Immature natural killer cell (primary cell): ENCODE measurements around the gene MLPH. TPM values are rescaled to one million over a fixed set of nuclear protein-coding genes. Genes with fewer than 3 reads are reported as not detected.

Source experiments
- DNase-seq, 3 donors: peaks; one replicate each; pipeline ENCODE4 v3.0.0; 2022; ENCODE audit warnings: mixed read lengths in 1 of 3
- H3K27ac Mint-ChIP-seq, 6 donors: one replicate each; pipeline ENCODE4 v1.8.0; 2020; ENCODE audit warnings: mixed read lengths in 6 of 6, mild to moderate bottlenecking in 5 of 6, inconsistent platforms in 4 of 6, moderate library complexity in 3 of 6
- H3K27me3 Mint-ChIP-seq, 3 donors: one replicate each; pipeline ENCODE4 v1.8.0; 2020 to 2021; ENCODE audit warnings: low read depth in 3 of 3, mild to moderate bottlenecking in 3 of 3, mixed read lengths in 3 of 3, moderate library complexity in 3 of 3, inconsistent platforms in 1 of 3
- H3K36me3 Mint-ChIP-seq, 3 donors: one replicate each; pipeline ENCODE4 v1.8.0; 2020; ENCODE audit warnings: mixed read lengths in 3 of 3, inconsistent platforms in 2 of 3, mild to moderate bottlenecking in 2 of 3
- H3K4me1 Mint-ChIP-seq, 2 donors: one replicate each; pipeline ENCODE4 v1.8.0; 2020; ENCODE audit warnings: inconsistent platforms in 2 of 2, mild to moderate bottlenecking in 2 of 2, mixed read lengths in 2 of 2, moderate library complexity in 1 of 2
- H3K4me3 Mint-ChIP-seq, 5 donors: one replicate each; pipeline ENCODE4 v1.8.0; 2020; ENCODE audit warnings: mild to moderate bottlenecking in 5 of 5, mixed read lengths in 5 of 5, inconsistent platforms in 3 of 5, moderate library complexity in 3 of 5
- H3K9me3 Mint-ChIP-seq, 6 donors: one replicate each; pipeline ENCODE4 v1.8.0; 2020; ENCODE audit warnings: mild to moderate bottlenecking in 6 of 6, mixed read lengths in 6 of 6, inconsistent platforms in 4 of 6, moderate library complexity in 3 of 6
- polyA plus RNA-seq, 3 donors: library from polyadenylated mRNA; unstranded; fragments of 300-500 nt; fragmentation: Illumina TruSeq; gene quantifications; one replicate each; pipeline ENCODE4 v1.2.3, GENCODE V29; 2021

The MLPH gene
- polyA plus RNA-seq, 3 donors from 2014 or later = not detected

DNA sequence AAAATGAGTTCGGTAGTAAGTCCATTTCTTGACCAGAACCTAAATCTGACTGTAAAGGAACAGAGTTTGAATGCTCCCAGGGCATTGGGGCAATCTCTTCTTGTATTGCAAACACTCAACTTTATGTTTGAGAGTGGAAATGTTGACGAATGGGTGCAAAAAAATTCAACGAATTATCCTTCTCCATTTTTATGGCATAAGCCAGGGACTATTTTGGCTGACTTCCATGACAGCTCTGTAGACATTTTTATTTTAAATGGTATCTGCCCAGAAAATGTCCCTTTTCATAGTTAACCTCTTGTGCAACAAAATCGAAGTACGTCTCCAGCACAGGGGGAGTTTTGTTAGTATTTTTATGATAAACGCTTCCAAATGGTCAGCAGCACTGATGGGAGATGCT, 3.7 kb downstream of the MLPH start:
- H3K4me3 Mint-ChIP-seq = no peak overlapping the region
- no peak for DNase-seq
- no peaks in the 10 kb centered on the region for H3K4me1 Mint-ChIP-seq
- peaks cover 6 to 19% (median 9%) of the 10 kb centered on the region in 3 donors for H3K27me3 Mint-ChIP-seq
- H3K36me3 Mint-ChIP-seq = no peaks in the 10 kb centered on the region
- H3K9me3 Mint-ChIP-seq = peaks cover 0 to 10% (median 2%) of the 10 kb centered on the region in 6 donors
- no peak overlapping the region for H3K27ac Mint-ChIP-seq

GRCh38 chr2:237491515-237492118, 4.6 kb downstream of the MLPH start:
- peaks cover 0 to 10% (median 2%) of the 10 kb centered on the region in 6 donors for H3K9me3 Mint-ChIP-seq
- peaks cover 7 to 19% (median 7%) of the 10 kb centered on the region in 3 donors for H3K27me3 Mint-ChIP-seq
- no peak overlapping the region for H3K4me3 Mint-ChIP-seq
- H3K27ac Mint-ChIP-seq = no peak overlapping the region
- H3K36me3 Mint-ChIP-seq = no peaks in the 10 kb centered on the region
- no peak for DNase-seq
- H3K4me1 Mint-ChIP-seq = no peaks in the 10 kb centered on the region

GRCh38 chr2:237492137-237492890, 5.3 kb downstream of the MLPH start:
- Mint-ChIP-seq H3K27me3 (peaks cover 7 to 19% (median 7%) of the 10 kb centered on the region in 3 donors), H3K36me3 (no peaks in the 10 kb centered on the region), H3K4me1 (no peaks in the 10 kb centered on the region), H3K9me3 (peaks cover 0 to 10% (median 2%) of the 10 kb centered on the region in 6 donors), H3K4me3 (no peak overlapping the region), H3K27ac (no peak overlapping the region)
- no peak for DNase-seq

DNA sequence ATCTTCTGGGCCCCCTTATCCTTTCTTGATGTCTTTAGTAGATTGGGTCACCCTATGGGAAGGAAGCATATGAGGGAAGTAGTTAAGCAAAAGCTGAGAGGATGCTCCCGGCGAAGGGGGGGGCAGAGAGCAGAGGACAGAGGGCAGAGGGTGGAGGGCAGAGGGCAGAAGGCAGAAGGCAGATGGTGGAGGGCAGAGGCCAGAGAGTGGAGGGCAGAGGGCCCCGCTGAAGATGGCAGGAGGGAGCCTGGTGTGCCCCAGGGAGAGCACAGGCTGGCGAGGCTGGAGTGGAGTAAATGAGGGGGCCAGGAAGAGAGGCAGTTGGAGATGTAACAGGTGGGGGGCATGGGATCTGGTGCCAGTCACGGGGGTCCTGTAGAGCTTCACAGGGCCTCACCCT, 7.0 kb downstream of the MLPH start:
- H3K4me1 Mint-ChIP-seq = no peaks in the 10 kb centered on the region
- H3K27ac Mint-ChIP-seq = no peak overlapping the region
- H3K4me3 Mint-ChIP-seq = no peak overlapping the region
- DNase-seq = no peak
- H3K27me3 Mint-ChIP-seq = peaks cover 4 to 12% (median 9%) of the 10 kb centered on the region in 3 donors
- H3K9me3 Mint-ChIP-seq = peaks cover 0 to 10% (median 2%) of the 10 kb centered on the region in 6 donors
- no peaks in the 10 kb centered on the region for H3K36me3 Mint-ChIP-seq

DNA sequence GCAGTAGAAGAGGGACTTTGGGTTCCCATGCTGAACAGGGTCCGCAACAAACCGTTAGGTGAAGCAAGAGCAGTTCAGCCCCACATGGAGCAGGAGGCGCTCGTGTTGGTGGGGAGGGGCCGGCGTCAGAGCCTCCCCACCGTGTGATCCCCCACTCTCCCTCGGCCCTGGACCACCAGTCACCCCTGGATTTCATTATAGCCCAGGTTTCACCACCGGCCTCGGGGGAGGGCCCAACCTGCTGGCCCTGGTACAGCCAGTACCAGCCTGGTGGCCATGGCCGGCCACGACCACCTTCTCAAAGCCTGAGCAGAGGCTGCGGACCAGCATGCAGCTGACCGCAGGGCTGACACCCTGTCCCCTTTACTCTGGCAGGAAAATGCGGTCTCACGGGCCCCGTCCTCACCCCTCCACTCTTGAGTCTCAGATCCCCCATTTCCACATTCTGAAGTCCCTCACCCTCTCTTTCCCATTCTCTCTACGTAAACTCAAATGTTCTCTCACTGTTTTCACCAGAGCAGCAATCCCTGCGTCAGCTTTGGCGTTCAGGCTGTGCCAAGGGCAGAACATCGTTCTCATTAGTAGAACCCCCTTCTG, 8.6 kb downstream of the MLPH start:
- DNase-seq = no peak
- Mint-ChIP-seq H3K27me3 (peaks cover 4 to 10% (median 10%) of the 10 kb centered on the region in 3 donors), H3K4me1 (no peaks in the 10 kb centered on the region), H3K4me3 (no peak overlapping the region), H3K36me3 (no peaks in the 10 kb centered on the region), H3K27ac (no peak overlapping the region), H3K9me3 (peaks cover 0 to 10% (median 2%) of the 10 kb centered on the region in 6 donors)

- Mint-ChIP-seq H3K36me3 (no peaks in the 10 kb centered on the region), H3K4me3 (no peak overlapping the region), H3K27ac (no peak overlapping the region), H3K9me3 (peaks cover 0 to 7% (median 1%) of the 10 kb centered on the region in 6 donors), H3K4me1 (no peaks in the 10 kb centered on the region), H3K27me3 (peaks cover 7 to 14% (median 11%) of the 10 kb centered on the region in 3 donors)
- no peak for DNase-seq
These were observed 9.4 kb downstream of the MLPH start for GRCh38 chr2:237496428-237496827.

DNA sequence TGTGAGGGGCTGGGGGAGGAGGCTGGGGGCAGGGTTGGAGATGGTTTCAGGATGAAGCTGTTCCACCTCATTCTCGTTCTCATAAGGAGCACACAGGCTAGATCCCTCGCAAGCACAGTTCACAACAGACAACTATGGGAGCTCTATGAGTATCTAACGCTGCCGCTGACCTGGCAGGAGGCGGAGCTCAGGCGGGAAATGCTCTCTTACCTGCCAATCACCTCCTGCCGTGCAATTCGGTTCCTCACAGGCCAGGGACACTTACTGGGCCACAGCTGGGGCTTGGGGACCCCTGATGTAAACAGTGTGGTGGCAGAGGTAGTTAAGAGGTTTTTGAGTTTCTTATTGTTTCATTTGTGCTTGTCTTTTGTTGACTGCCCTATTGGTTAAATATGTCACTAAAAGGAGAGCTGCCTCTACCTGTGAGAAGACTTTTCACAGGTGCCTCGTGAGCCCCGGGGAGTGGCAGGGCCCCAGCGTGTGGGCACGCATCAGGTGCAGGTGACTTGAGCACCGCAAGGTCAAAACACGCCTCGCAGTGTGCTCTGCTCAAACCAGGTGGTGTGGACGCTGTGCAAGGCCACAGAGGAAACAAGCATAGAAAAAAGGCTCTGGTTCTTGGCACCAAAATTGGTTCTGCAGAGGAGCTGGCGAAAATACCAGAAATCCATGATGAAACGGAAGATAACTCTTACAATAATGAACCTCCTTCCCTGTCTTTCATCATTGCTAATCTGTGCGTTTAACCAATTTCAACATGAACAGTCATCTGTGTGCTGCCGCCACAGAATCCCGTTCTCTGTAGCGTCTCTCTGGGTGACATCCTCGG, 10.2 kb downstream of the MLPH start:
- no peaks in the 10 kb centered on the region for H3K36me3 Mint-ChIP-seq
- peaks cover 0 to under 1% (median 0%) of the 10 kb centered on the region in 6 donors for H3K9me3 Mint-ChIP-seq
- H3K4me1 Mint-ChIP-seq = no peaks in the 10 kb centered on the region
- H3K27me3 Mint-ChIP-seq = peaks cover 10 to 11% (median 10%) of the 10 kb centered on the region in 3 donors
- DNase-seq = no peak
- no peak overlapping the region for H3K4me3 Mint-ChIP-seq
- H3K27ac Mint-ChIP-seq = no peak overlapping the region

- no peak for DNase-seq
These were observed 10.8 kb downstream of the MLPH start for GRCh38 chr2:237497838-237498186.

GRCh38 chr2:237498341-237498740, 11.3 kb downstream of the MLPH start:
- no peak for DNase-seq
- Mint-ChIP-seq H3K36me3 (no peaks in the 10 kb centered on the region), H3K4me3 (no peak overlapping the region), H3K9me3 (no peaks in the 10 kb centered on the region), H3K27me3 (peaks cover 8 to 12% (median 11%) of the 10 kb centered on the region in 3 donors), H3K4me1 (no peaks in the 10 kb centered on the region), H3K27ac (no peak overlapping the region)

More at GRCh38 chr2:237497838-237498186, 10.8 kb downstream of the MLPH start:
- Mint-ChIP-seq H3K9me3 (no peaks in the 10 kb centered on the region), H3K4me3 (no peak overlapping the region), H3K27me3 (peaks cover 10 to 11% (median 10%) of the 10 kb centered on the region in 3 donors), H3K27ac (no peak overlapping the region), H3K4me1 (no peaks in the 10 kb centered on the region), H3K36me3 (no peaks in the 10 kb centered on the region)

DNA sequence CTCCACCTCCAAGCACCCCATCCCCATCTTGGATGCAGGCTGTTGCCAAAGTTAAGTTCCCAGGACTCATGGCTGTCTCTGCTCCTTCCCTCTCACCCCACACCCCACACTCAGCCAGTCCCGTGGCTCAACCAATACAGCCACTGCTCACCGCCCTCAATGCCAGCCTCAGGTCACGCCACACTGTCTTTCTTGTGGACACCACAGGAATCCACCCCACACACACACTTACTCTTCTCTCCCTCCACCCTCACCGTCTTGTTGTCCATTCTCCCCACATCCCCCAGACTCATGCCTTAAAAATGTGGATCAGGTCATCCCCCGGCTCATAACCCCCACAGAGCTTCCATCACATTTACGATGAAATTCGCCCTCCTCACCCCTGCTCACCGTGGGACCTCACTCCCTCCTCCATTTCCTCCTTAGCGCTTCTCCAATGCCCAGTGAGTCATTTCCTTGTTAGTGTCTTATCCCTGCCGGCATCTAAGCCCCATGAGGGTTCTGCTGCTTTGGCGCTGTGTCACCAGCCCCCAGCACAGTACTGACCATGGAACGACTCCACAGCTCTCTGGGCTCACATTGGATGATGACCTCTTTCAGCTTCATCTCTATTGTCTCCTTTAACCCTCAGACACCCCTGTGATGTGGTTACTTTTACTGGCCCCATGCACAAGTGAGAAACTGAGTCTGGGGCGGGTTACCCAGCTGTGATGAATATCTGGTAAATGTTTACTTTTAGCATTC, 13.8 kb downstream of the MLPH start:
- H3K4me3 Mint-ChIP-seq = no peak overlapping the region
- DNase-seq = no peak
- no peaks in the 10 kb centered on the region for H3K9me3 Mint-ChIP-seq
- H3K4me1 Mint-ChIP-seq = no peaks in the 10 kb centered on the region
- H3K27ac Mint-ChIP-seq = no peak overlapping the region
- no peaks in the 10 kb centered on the region for H3K36me3 Mint-ChIP-seq
- H3K27me3 Mint-ChIP-seq = peaks cover 6 to 14% (median 8%) of the 10 kb centered on the region in 3 donors

DNA sequence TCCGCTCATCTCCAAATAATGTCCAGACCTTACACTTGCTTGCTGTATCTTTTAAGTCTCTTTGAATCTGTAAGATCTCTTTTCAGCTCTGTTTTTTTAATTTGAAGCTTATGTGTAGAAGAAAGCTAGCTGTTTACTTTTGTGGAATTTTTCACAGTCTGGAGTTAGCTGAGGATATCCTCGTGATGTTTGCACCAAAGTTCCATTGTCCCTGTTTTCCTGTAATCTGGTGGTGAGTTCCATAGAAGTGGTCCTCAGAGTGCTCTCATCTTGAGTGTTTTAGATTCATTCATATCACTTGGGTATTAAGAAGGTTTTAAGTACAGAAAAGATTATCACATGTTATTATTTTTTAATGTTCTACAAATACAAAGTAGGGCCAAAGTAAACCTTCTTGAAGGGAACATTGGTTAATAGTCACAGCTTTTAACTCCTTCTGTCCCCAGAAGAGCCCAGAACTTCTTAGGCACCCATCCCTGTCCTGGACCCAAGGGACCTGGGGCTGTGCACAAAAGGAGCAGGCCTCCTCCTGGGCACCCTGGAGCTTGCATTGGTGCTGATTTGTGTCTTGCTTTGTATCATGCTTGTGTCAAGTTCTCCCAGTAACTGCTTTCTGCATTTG, 15.0 kb downstream of the MLPH start:
- Mint-ChIP-seq H3K9me3 (no peaks in the 10 kb centered on the region), H3K4me1 (no peaks in the 10 kb centered on the region), H3K27me3 (peaks cover 6 to 14% (median 8%) of the 10 kb centered on the region in 3 donors), H3K4me3 (no peak overlapping the region), H3K27ac (no peak overlapping the region), H3K36me3 (no peaks in the 10 kb centered on the region)
- DNase-seq = no peak

- H3K4me3 Mint-ChIP-seq = no peak overlapping the region
- no peak overlapping the region for H3K27ac Mint-ChIP-seq
- H3K4me1 Mint-ChIP-seq = no peaks in the 10 kb centered on the region
- H3K9me3 Mint-ChIP-seq = no peaks in the 10 kb centered on the region
- no peaks in the 10 kb centered on the region for H3K36me3 Mint-ChIP-seq
- no peak for DNase-seq
- H3K27me3 Mint-ChIP-seq = peaks cover 6 to 14% (median 8%) of the 10 kb centered on the region in 3 donors
These were observed 16.1 kb downstream of the MLPH start for GRCh38 chr2:237503201-237503600.
